Neural progenitor cell (in vitro differentiated cells): Measurements from ENCODE around the gene MYBBP1A. TPM values are rescaled to one million over a fixed set of nuclear protein-coding genes. Genes with fewer than 3 reads are reported as not detected.
A peak's percentile ranks its signal among the peaks of the same experiment; 100 is the strongest.

Source experiments
- DNase-seq: peaks from one replicate; pipeline ENCODE4 v3.0.0-alpha.2; 2016; ENCODE audit warnings: low spot score
- H2AFZ ChIP-seq: fragments of 200-600 bp; sonication (generic); replicated peaks from 2 replicates; pipeline ENCODE4 v1.6.1; 2016; ENCODE audit warnings: antibody characterized with exemption
- H3F3A ChIP-seq: fragments of 200-600 bp; sonication (generic); 2 replicates; pipeline ENCODE4 v1.6.1; 2016; ENCODE audit warnings: antibody characterized with exemption, low read depth
- H3K27ac ChIP-seq: fragments of 200-600 bp; sonication (generic); 2 replicates; pipeline ENCODE4 v1.5.1; 2016; ENCODE audit warnings: mild to moderate bottlenecking
- H3K27me3 ChIP-seq: fragments of 200-600 bp; sonication (generic); 2 replicates; pipeline ENCODE4 v1.6.1; 2016; ENCODE audit warnings: mild to moderate bottlenecking, moderate library complexity
- H3K36me3 ChIP-seq: fragments of 200-600 bp; sonication (generic); 2 replicates; pipeline ENCODE4 v1.5.1; 2016
- H3K4me1 ChIP-seq: fragments of 200-600 bp; sonication (generic); 2 replicates; pipeline ENCODE4 v1.6.1; 2016; ENCODE audit warnings: mixed run types
- H3K4me2 ChIP-seq: fragments of 200-600 bp; sonication (generic); 2 replicates; pipeline ENCODE4 v1.6.1; 2016
- H3K4me3 ChIP-seq: fragments of 200-600 bp; sonication (generic); 2 replicates; pipeline ENCODE4 v1.5.1; 2016
- H3K79me2 ChIP-seq: fragments of 200-600 bp; sonication (generic); 2 replicates; pipeline ENCODE4 v1.6.1; 2016; ENCODE audit warnings: low read depth
- H3K9ac ChIP-seq: fragments of 200-600 bp; sonication (generic); 2 replicates; pipeline ENCODE4 v1.6.1; 2016
- H3K9me3 ChIP-seq: fragments of 200-600 bp; sonication (generic); 2 replicates; pipeline ENCODE4 v1.5.1; 2016; ENCODE audit warnings: low read depth
- H4K20me1 ChIP-seq: fragments of 200-600 bp; sonication (generic); 2 replicates; pipeline ENCODE4 v1.6.1; 2016; ENCODE audit warnings: low read depth
- H3K27ac Mint-ChIP-seq: 3 replicates; pipeline ENCODE4 v1.8.0; 2021; ENCODE audit warnings: mixed read lengths
- H3K27me3 Mint-ChIP-seq: 2 replicates; pipeline ENCODE4 v1.8.0; 2022; ENCODE audit warnings: low read depth, mild to moderate bottlenecking, inconsistent platforms, moderate library complexity, mixed read lengths; ENCODE audit not compliant: insufficient read depth
- H3K36me3 Mint-ChIP-seq: 3 replicates; pipeline ENCODE4 v1.8.0; 2021; ENCODE audit warnings: mixed read lengths
- H3K4me1 Mint-ChIP-seq: 3 replicates; pipeline ENCODE4 v1.8.0; 2021; ENCODE audit warnings: mixed read lengths
- H3K4me3 Mint-ChIP-seq: 3 replicates; pipeline ENCODE4 v1.8.0; 2021; ENCODE audit warnings: mild to moderate bottlenecking, moderate library complexity, mixed read lengths
- H3K9me3 Mint-ChIP-seq: 3 replicates; pipeline ENCODE4 v1.8.0; 2020; ENCODE audit warnings: mixed read lengths
- CTCF ChIP-seq: fragments of 200-600 bp; sonication (generic); IDR thresholded peaks from 2 replicates; pipeline ENCODE4 v1.5.1; 2017; ENCODE audit warnings: antibody characterized with exemption, mild to moderate bottlenecking
- EZH2 ChIP-seq: fragments of 200-600 bp; sonication (generic); IDR thresholded peaks from 2 replicates; pipeline ENCODE4 v1.6.1; 2017; ENCODE audit warnings: antibody characterized with exemption, mild to moderate bottlenecking, moderate library complexity
- EZH2phosphoT487 ChIP-seq: fragments of 200-600 bp; sonication (generic); IDR thresholded peaks from 2 replicates; pipeline ENCODE4 v1.6.1; 2017; ENCODE audit warnings: antibody characterized with exemption
- total RNA-seq: library from RNA; depleted of rRNA; stranded (reverse); fragments of >200 nt; gene quantifications from 2 replicates; pipeline ENCODE4 v1.2.3, GENCODE V29; 2015; ENCODE audit warnings: low replicate concordance

The MYBBP1A gene
- total RNA-seq, 1 donor from 2014 or later = 17.4 TPM

DNA sequence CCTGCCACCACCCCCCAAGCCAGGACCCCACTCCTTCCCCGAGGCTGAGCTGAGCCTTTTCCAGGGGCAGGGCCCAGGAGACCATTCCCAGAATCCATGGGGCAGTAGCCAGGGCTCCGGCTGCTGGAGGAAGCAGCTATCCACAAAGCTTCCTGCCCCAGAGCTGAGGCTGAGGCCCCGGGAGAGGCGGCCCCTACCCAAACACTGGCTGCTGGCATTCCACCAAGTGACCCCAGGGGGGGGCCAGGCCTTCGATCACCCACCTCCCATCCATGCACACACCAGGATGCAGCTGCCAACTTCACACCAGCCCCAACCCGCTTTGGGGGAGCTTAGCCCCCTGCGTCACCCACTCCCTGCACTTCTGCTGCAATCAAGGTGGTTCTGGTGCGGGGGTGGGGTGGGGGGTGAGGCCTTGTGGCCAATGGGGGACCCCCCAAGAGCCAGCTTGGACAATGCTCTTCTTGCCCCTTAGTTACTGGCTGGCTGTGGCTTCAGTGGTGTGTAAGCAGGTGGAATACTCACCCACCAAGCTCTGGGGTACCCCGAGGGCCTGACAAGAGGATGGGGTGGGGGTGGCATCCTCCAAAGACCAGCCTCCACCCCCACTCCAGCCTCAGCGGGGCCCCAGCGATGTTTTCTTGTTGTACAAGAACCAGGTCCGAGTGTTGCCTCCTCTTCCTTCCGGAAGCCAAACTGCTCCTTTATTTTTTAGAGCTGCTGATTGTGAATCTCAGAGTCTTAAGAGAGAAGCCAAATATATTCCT is 16.8 kb downstream of the MYBBP1A start:
- H3K27ac Mint-ChIP-seq = no peak overlapping the region
- Histone ChIP-seq H3K9ac (no peak overlapping the region), H2AFZ (no peak overlapping the region), H3K79me2 (no peaks in the 10 kb centered on the region), H3K27ac (no peak overlapping the region), H3K36me3 (no peaks in the 10 kb centered on the region), H3K4me1 (peaks cover 22% of the 10 kb centered on the region), H3K27me3 (no peaks in the 10 kb centered on the region), H3F3A (peaks cover 3% of the 10 kb centered on the region), H3K4me2 (no peak overlapping the region), H3K4me3 (no peak overlapping the region), H3K9me3 (no peaks in the 10 kb centered on the region), H4K20me1 (no peaks in the 10 kb centered on the region)
- H3K9me3 Mint-ChIP-seq = no peaks in the 10 kb centered on the region
- H3K27me3 Mint-ChIP-seq = peaks cover under 1% of the 10 kb centered on the region
- peaks cover 3% of the 10 kb centered on the region for H3K36me3 Mint-ChIP-seq
- TF ChIP-seq EZH2phosphoT487 (no peak), CTCF (no peak)
- no peak for DNase-seq
- no peaks in the 10 kb centered on the region for H3K4me1 Mint-ChIP-seq
- no peak overlapping the region for H3K4me3 Mint-ChIP-seq

DNA sequence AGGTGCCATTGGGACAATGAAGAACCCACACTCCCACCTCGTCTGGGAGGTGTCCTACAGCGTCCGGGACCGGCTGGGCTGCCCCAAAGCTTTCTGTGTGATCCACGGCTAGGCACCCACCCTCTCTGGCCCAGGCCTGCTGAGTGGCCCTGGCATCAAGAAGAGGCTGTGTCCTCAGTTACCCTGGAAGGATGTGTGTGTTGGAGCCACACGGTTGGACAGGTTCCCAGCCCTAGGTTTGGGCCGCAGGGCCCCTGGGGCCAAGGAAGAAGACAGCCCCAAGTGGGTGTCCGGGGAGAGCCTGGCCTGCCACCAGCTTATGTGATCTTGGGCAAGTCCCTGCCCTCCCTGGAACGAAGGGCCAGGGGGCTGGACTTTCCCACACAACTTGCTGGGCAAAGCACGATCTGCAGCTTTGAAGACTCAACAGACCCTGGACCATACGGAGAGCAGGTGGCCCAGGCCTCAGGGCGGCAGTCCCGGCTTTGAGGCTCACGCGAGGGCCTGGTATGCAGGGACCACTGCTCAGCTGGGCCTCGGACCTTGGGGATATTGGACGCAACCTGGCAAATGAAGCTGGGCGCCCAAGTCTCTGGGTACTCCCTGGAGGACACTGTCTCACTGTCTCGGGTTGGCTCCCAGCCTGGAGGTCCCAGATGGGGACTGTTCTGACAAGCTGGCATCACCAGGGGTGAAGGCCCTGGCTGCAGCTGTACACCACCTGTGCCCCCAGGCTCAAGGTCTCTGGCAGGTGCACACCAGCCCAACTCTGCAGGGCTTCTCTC is 17.5 kb downstream of the MYBBP1A start:
- Histone ChIP-seq H3K9me3 (no peaks in the 10 kb centered on the region), H3K27me3 (no peaks in the 10 kb centered on the region), H3K4me2 (no peak overlapping the region), H2AFZ (no peak overlapping the region), H3K9ac (no peak overlapping the region), H3K27ac (no peak overlapping the region), H3F3A (peaks cover 3% of the 10 kb centered on the region), H3K4me3 (no peak overlapping the region), H4K20me1 (no peaks in the 10 kb centered on the region), H3K36me3 (no peaks in the 10 kb centered on the region), H3K79me2 (no peaks in the 10 kb centered on the region), H3K4me1 (peaks cover 22% of the 10 kb centered on the region)
- H3K27me3 Mint-ChIP-seq = peaks cover 3% of the 10 kb centered on the region
- no peaks in the 10 kb centered on the region for H3K4me1 Mint-ChIP-seq
- H3K4me3 Mint-ChIP-seq = no peak overlapping the region
- TF ChIP-seq EZH2 (no peak), CTCF (no peak), EZH2phosphoT487 (no peak)
- H3K9me3 Mint-ChIP-seq = no peaks in the 10 kb centered on the region
- peaks cover 3% of the 10 kb centered on the region for H3K36me3 Mint-ChIP-seq
- no peak overlapping the region for H3K27ac Mint-ChIP-seq
- DNase-seq = no peak

GRCh38 chr17:4536742-4537411 is 18.3 kb downstream of the MYBBP1A start:
- no peak overlapping the region for H3K4me3 ChIP-seq
- Mint-ChIP-seq H3K9me3 (no peaks in the 10 kb centered on the region), H3K27me3 (peaks cover 3% of the 10 kb centered on the region), H3K36me3 (peaks cover 3% of the 10 kb centered on the region), H3K4me3 (no peak overlapping the region), H3K4me1 (no peaks in the 10 kb centered on the region), H3K27ac (no peak overlapping the region)
- H3K4me1 ChIP-seq = peaks cover 22% of the 10 kb centered on the region
- H3F3A ChIP-seq = peaks cover 3% of the 10 kb centered on the region
- H3K36me3 ChIP-seq = no peaks in the 10 kb centered on the region
- no peak overlapping the region for H3K9ac ChIP-seq
- no peaks in the 10 kb centered on the region for H3K9me3 ChIP-seq
- H2AFZ ChIP-seq = no peak overlapping the region
- H3K4me2 ChIP-seq = peak overlapping the region; percentile 66
- no peaks in the 10 kb centered on the region for H3K27me3 ChIP-seq
- no peaks in the 10 kb centered on the region for H3K79me2 ChIP-seq
- H3K27ac ChIP-seq = no peak overlapping the region
- H4K20me1 ChIP-seq = no peaks in the 10 kb centered on the region
- no peak for DNase-seq
- TF ChIP-seq EZH2phosphoT487 = no peak
